Upper lobe of right lung (tissue), 1 donor: ENCODE data around the gene CELSR1. TPM values are rescaled to one million over a fixed set of nuclear protein-coding genes. Genes with fewer than 3 reads are reported as not detected.

ENCODE experiments used
- ATAC-seq: fragments of 200-7000 bp; cut with Tn5 transposase; one replicate; pipeline ENCODE4 v1.9.1; 2020; ENCODE audit warnings: mild to moderate bottlenecking, moderate library complexity
- DNase-seq: peaks from one replicate; pipeline ENCODE4 v3.0.0-alpha.2; 2020
- H3K27ac ChIP-seq: fragments of 200-600 bp; one replicate; pipeline ENCODE4 v1.8.0; 2022
- H3K27me3 ChIP-seq: fragments of 200-600 bp; one replicate; pipeline ENCODE4 v1.8.0; 2022; ENCODE audit warnings: mild to moderate bottlenecking
- H3K36me3 ChIP-seq: fragments of 200-600 bp; one replicate; pipeline ENCODE4 v1.8.0; 2022
- H3K4me1 ChIP-seq: fragments of 200-600 bp; one replicate; pipeline ENCODE4 v1.8.0; 2022
- H3K4me3 ChIP-seq: fragments of 200-600 bp; one replicate; pipeline ENCODE4 v1.8.0; 2022; ENCODE audit warnings: mild to moderate bottlenecking
- H3K9me3 ChIP-seq: fragments of 200-600 bp; one replicate; pipeline ENCODE4 v1.8.0; 2022
- CTCF ChIP-seq: fragments of 200-600 bp; IDR thresholded peaks from one replicate; pipeline ENCODE4 v1.8.0; 2022; ENCODE audit warnings: antibody characterized with exemption
- intact Hi-C: fragments of 100-400 bp; cut with DNase I; formaldehyde crosslinking; loops from one replicate; pipeline ENCODE4 v1.11.0; 2022
- total RNA-seq: library from RNA; stranded (reverse); fragmentation: NEBNext Ultra II Directional; extraction: Animal tissue kit (Norgen Biotek cat#: 25700); gene quantifications from one replicate; pipeline ENCODE4 v1.2.1, GENCODE V29; 2021
- donor health status: DM: no; HTN: yes; CAD: no; lungs with severe emphysema.

Gene CELSR1
- total RNA-seq, 1 donor from 2014 or later, result 53.5 TPM

- DNase-seq, result no peak
- TF ChIP-seq CTCF, result no peak
- Histone ChIP-seq H3K9me3 (no peaks in the 10 kb centered on the region), H3K4me1 (peaks cover 32% of the 10 kb centered on the region), H3K27ac (no peak overlapping the region), H3K36me3 (no peaks in the 10 kb centered on the region), H3K27me3 (no peaks in the 10 kb centered on the region), H3K4me3 (no peak overlapping the region)
- intact Hi-C loops, result no loop called here
- ATAC-seq, result no peak
Observed at GRCh38 chr22:46549971-46550641, 12.7 kb upstream of the CELSR1 start.

GRCh38 chr22:46549563-46549840 is 12.1 kb upstream of the CELSR1 start:
- no peaks in the 10 kb centered on the region for H3K9me3 ChIP-seq
- ATAC-seq, result no peak
- no peak overlapping the region for H3K4me3 ChIP-seq
- H3K27ac ChIP-seq, result no peak overlapping the region
- no peaks in the 10 kb centered on the region for H3K36me3 ChIP-seq
- no peak for DNase-seq
- H3K4me1 ChIP-seq, result peaks cover 35% of the 10 kb centered on the region
- no peak for TF ChIP-seq CTCF
- H3K27me3 ChIP-seq, result no peaks in the 10 kb centered on the region
- intact Hi-C loops, result no loop called here

- Histone ChIP-seq H3K27ac (peak overlapping the region; percentile 82), H3K4me1 (peaks cover 35% of the 10 kb centered on the region), H3K27me3 (no peaks in the 10 kb centered on the region), H3K9me3 (no peaks in the 10 kb centered on the region), H3K4me3 (no peak overlapping the region), H3K36me3 (no peaks in the 10 kb centered on the region)
- no peak for TF ChIP-seq CTCF
- DNase-seq (no peak), ATAC-seq (peak; percentile 72)
- intact Hi-C loops, result no loop called here
Observed at GRCh38 chr22:46547883-46548244, 10.4 kb upstream of the CELSR1 start.

GRCh38 chr22:46547179-46547882 is 9.9 kb upstream of the CELSR1 start:
- Histone ChIP-seq H3K4me3 (no peak overlapping the region), H3K27me3 (no peaks in the 10 kb centered on the region), H3K9me3 (no peaks in the 10 kb centered on the region), H3K36me3 (no peaks in the 10 kb centered on the region), H3K27ac (peak overlapping the region; percentile 82), H3K4me1 (peaks cover 35% of the 10 kb centered on the region)
- no peak for DNase-seq
- intact Hi-C loops, result no loop called here
- peak; percentile 68 for ATAC-seq
- no peak for TF ChIP-seq CTCF

- intact Hi-C loops, result no loop called here
- ATAC-seq, result peak; percentile 77
- peaks cover 35% of the 10 kb centered on the region for H3K4me1 ChIP-seq
- H3K27ac ChIP-seq, result peak overlapping the region; percentile 82
- H3K9me3 ChIP-seq, result no peaks in the 10 kb centered on the region
- no peak overlapping the region for H3K4me3 ChIP-seq
- no peaks in the 10 kb centered on the region for H3K36me3 ChIP-seq
- no peak for TF ChIP-seq CTCF
- H3K27me3 ChIP-seq, result no peaks in the 10 kb centered on the region
- DNase-seq, result peak; percentile 86
Observed at GRCh38 chr22:46546466-46547178, 9.2 kb upstream of the CELSR1 start.
